Nephron progenitor cell (in vitro differentiated cells): ENCODE measurements around the gene EPB41L4A.
"Not testable (repeated sequence)": the region's sequence is repeated elsewhere in the genome, so short reads cannot be mapped to it uniquely, and the experiment has no call there.

ENCODE experiments used
- DNase-seq: peaks from one replicate; pipeline ENCODE4 v3.0.0; 2021
- H3K27ac Mint-ChIP-seq: 2 replicates; pipeline ENCODE4 v1.8.0; 2021; ENCODE audit warnings: mild to moderate bottlenecking, moderate library complexity, mixed read lengths
- H3K27me3 Mint-ChIP-seq: 2 replicates; pipeline ENCODE4 v1.8.0; 2021; ENCODE audit warnings: mild to moderate bottlenecking, low read depth, mixed read lengths; ENCODE audit not compliant: poor library complexity
- H3K36me3 Mint-ChIP-seq: 2 replicates; pipeline ENCODE4 v1.8.0; 2021; ENCODE audit warnings: low read depth, mixed read lengths
- H3K4me1 Mint-ChIP-seq: 2 replicates; pipeline ENCODE4 v1.8.0; 2021; ENCODE audit warnings: mixed read lengths
- H3K4me3 Mint-ChIP-seq: 2 replicates; pipeline ENCODE4 v1.8.0; 2021; ENCODE audit warnings: mild to moderate bottlenecking, moderate library complexity, mixed read lengths
- H3K9me3 Mint-ChIP-seq: 2 replicates; pipeline ENCODE4 v1.8.0; 2021; ENCODE audit warnings: mild to moderate bottlenecking, moderate library complexity, mixed read lengths
- CTCF ChIP-seq: fragments of 200-600 bp; sonication (generic); IDR thresholded peaks from 2 replicates; pipeline ENCODE4 v1.5.0; 2021; ENCODE audit warnings: antibody characterized with exemption

The EPB41L4A gene

GRCh38 chr5:112219000-112219399 is 200.1 kb downstream of the EPB41L4A start:
- DNase-seq = no peak
- Mint-ChIP-seq H3K4me1 (peaks cover 4% of the 10 kb centered on the region), H3K27me3 (peaks cover 12% of the 10 kb centered on the region), H3K36me3 (no peaks in the 10 kb centered on the region), H3K9me3 (no peaks in the 10 kb centered on the region), H3K27ac (no peak overlapping the region), H3K4me3 (no peak overlapping the region)
- TF ChIP-seq CTCF = no peak

- Mint-ChIP-seq H3K4me3 (no peak overlapping the region), H3K27ac (no peak overlapping the region), H3K9me3 (no peaks in the 10 kb centered on the region), H3K27me3 (peaks cover 12% of the 10 kb centered on the region), H3K36me3 (no peaks in the 10 kb centered on the region), H3K4me1 (peaks cover 4% of the 10 kb centered on the region)
- TF ChIP-seq CTCF = no peak
- no peak for DNase-seq
Measured at GRCh38 chr5:112217843-112218579, 201.1 kb downstream of the EPB41L4A start.

GRCh38 chr5:112216140-112216539 is 202.9 kb downstream of the EPB41L4A start:
- H3K4me3 Mint-ChIP-seq = no peak overlapping the region
- no peak overlapping the region for H3K27ac Mint-ChIP-seq
- H3K4me1 Mint-ChIP-seq = peaks cover 4% of the 10 kb centered on the region
- H3K27me3 Mint-ChIP-seq = peaks cover 8% of the 10 kb centered on the region
- no peak for DNase-seq
- H3K9me3 Mint-ChIP-seq = no peaks in the 10 kb centered on the region
- TF ChIP-seq CTCF = no peak
- H3K36me3 Mint-ChIP-seq = no peaks in the 10 kb centered on the region

GRCh38 chr5:112210430-112211005 is 208.6 kb downstream of the EPB41L4A start:
- Mint-ChIP-seq H3K9me3 (no peaks in the 10 kb centered on the region), H3K4me1 (peaks cover 19% of the 10 kb centered on the region), H3K4me3 (no peak overlapping the region), H3K36me3 (no peaks in the 10 kb centered on the region), H3K27me3 (no peaks in the 10 kb centered on the region), H3K27ac (no peak overlapping the region)
- TF ChIP-seq CTCF = peak; percentile 63
- peak; percentile 24 for DNase-seq

GRCh38 chr5:112208699-112209615 is 210.1 kb downstream of the EPB41L4A start:
- no peak overlapping the region for H3K4me3 Mint-ChIP-seq
- no peaks in the 10 kb centered on the region for H3K9me3 Mint-ChIP-seq
- no peak for DNase-seq
- no peaks in the 10 kb centered on the region for H3K27me3 Mint-ChIP-seq
- H3K36me3 Mint-ChIP-seq = no peaks in the 10 kb centered on the region
- TF ChIP-seq CTCF = no peak
- peaks cover 34% of the 10 kb centered on the region for H3K4me1 Mint-ChIP-seq
- no peak overlapping the region for H3K27ac Mint-ChIP-seq

- not testable (repeated sequence) for DNase-seq, H3K36me3 Mint-ChIP-seq, H3K27ac Mint-ChIP-seq, H3K9me3 Mint-ChIP-seq, H3K27me3 Mint-ChIP-seq, H3K4me3 Mint-ChIP-seq
- H3K4me1 Mint-ChIP-seq = peaks cover 34% of the 10 kb centered on the region
Measured at GRCh38 chr5:112208195-112208594, 210.9 kb downstream of the EPB41L4A start.
